ENCODE data around the gene GNG8.

GRCh38 chr19:46602392-46603194 is 33.4 kb downstream of the GNG8 start:
- TF ChIP-seq CTCF (conservative IDR thresholded peaks at IDR 0.05; ENCODE audit: low read depth, low read length) (no peak), EZH2 (IDR thresholded peaks at IDR 0.05; ENCODE audit: borderline replicate concordance, low read depth, low read length, poor library complexity, severe bottlenecking) (no peak)
